Stimulated activated CD4-positive, alpha-beta T cell treated with anti-CD3 and anti-CD28 coated beads, Interleukin-2, amount 100 ng/mL, for 24 hours (primary cell): Measurements from ENCODE around the gene ENTPD2.
A peak's percentile ranks its signal among the peaks of the same experiment; 100 is the strongest.
"Not testable (repeated sequence)": the region's sequence is repeated elsewhere in the genome, so short reads cannot be mapped to it uniquely, and the experiment has no call there.

Source experiments
- DNase-seq, 2 donors: peaks; one replicate each; pipeline ENCODE4 v3.0.0-alpha.2; 2020

Gene ENTPD2

GRCh38 chr9:137044037-137044436 is 9.8 kb downstream of the ENTPD2 start:
- no peak for DNase-seq

DNA sequence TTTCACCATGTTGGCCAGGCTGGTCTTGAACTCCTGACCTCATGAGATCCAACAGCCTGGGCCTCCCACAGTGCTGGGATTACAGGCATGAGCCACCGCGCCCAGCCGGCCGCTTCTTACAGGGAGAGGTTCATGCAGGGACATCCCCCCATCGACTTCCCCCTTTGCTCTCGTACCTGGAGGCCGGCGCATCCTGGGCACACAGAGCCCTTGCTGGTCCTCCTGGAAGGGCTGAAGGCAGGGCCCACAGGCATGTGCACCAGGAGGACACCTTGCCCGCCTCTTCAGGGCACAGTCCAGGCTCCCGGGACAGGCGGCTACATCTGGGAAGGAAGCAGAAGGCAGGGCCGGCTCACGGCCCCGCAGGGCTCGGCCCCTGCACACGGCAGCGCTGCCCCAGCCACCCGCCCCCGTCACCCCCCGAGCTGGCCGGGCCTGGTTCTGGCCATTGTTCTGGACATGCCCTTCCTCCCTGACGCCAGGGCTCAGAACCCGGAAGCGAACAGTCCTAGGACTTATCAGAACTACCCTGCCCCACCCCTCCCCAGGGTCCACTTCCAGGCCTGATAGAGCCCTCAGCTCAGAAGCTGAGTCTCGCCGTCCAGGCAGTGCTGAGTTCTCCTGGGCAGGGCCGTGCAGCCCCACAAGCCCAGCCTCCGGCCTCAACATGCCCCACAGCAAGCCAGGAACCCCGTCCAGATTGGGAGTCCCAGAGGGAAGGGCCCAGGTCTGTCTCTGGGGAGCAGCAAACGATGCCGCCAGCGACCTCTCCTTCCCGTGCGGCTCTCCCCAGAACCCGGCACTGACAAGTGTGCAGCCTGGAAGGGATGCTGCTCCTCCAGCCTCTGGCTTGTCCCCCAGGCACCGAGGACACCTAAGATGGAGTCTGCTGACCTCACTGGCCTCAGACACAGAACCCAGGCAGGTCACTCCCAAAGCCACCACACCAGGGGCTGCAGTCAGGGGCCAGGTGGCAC is 10.8 kb downstream of the ENTPD2 start:
- DNase-seq: no peak

DNA sequence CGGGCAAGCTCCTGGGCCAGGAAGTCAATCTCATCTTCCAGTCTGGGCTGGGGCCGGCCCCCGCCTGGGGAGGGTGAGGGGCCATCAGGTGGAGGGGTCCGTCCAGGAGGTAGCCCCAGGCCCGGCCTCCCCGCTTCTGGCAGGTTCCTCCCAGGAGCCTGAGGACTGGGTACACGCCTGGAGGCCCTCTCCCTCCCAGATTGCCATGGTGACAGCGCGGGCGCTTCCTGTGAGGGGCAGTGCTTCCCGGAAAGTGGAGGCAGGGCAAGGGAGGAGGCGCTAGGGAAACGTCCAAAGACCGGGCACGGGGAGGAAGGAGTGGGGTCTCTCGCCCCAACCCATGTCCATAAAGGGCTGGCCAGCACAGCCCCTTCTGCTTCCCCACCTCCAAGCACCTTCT is 12.7 kb downstream of the ENTPD2 start:
- no peak for DNase-seq

- DNase-seq: no peak
These were observed 13.3 kb downstream of the ENTPD2 start for GRCh38 chr9:137040568-137040967.

DNA sequence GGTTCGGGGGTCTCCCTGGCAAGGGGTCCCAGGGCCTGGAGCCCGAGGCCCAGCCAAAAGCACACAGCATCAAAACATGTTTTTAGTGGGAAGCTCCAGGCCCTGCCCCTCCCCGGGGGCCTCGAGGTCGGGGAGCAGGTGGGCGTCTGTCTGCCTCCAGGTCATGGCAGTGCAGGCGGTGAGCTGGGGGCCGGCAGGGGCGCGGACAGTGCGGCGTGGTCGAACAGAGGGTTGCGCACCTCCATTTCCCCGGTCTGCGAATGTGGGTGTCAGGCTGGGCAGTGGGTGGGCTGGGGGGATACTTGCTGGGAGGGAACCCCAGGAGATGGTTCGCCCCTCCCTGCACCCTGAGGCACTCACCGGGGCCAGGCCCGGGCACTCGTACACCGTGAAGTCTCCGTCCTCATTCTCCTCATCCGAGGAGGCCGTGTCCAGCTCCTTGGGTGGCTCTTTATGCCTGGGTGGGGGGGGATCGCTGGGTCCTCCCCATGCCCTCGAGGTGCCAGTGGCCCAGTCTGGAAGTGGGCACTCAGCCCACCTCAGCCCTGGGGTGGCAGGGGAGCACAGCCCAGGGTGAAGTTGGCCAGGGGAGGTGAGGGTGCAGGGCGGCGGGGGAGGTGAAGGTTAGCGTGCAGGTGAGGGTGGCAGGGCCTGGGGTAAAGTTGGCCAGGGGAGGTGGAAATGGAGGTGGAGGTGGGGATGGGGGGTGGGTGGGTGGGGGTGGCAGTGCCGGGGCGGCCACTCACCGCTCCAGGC is 14.1 kb downstream of the ENTPD2 start:
- no peak for DNase-seq

GRCh38 chr9:137038916-137039315 is 14.9 kb downstream of the ENTPD2 start:
- DNase-seq: no peak

DNA sequence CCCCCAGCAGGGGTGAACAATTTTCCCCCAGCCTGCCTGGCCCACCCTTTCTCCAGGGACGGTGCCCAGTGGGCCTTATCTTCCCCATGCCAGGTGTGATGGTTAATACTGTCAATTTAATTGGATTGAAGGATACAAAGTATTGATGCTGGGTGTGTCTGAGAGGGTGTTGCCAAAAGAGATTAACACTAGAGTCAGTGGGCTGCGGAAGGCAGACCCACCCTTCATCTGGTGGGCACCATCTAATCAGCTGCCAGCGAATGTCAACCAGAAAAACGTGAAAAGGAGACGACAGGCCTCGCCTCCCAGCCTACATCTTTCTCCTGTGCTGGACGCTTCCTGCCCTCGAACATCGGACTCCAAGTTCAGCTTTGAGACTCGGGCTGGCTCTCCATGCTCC is 16.4 kb downstream of the ENTPD2 start:
- no peak for DNase-seq

DNA sequence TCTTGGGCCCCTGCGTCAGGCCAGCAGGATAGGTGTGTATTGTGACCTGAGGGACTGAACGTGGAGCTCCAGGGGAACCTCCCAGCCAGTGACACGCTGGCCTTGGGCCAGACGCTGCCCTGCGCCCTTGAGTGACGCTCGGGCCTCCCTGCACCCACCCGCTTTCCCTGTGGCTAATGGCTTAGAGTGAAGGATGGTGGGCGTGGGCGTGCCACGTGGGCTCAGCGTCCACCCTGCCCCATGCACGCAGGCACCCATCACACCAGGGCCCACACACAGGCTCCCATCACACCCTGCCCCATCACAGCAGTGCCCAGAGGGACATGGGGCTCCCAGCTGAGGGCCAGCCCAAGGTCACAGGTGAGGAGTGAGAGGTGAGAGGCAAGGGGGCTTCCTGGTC is 16.8 kb downstream of the ENTPD2 start:
- DNase-seq: no peak

GRCh38 chr9:137035937-137036336 is 17.9 kb downstream of the ENTPD2 start:
- no peak for DNase-seq

GRCh38 chr9:137035507-137035834 is 18.4 kb downstream of the ENTPD2 start:
- no peak for DNase-seq

- DNase-seq: peak; percentile 88 to 92
These were observed 19.0 kb downstream of the ENTPD2 start for GRCh38 chr9:137034709-137035506.

- DNase-seq: no peak
These were observed 19.7 kb downstream of the ENTPD2 start for GRCh38 chr9:137034039-137034708.

DNA sequence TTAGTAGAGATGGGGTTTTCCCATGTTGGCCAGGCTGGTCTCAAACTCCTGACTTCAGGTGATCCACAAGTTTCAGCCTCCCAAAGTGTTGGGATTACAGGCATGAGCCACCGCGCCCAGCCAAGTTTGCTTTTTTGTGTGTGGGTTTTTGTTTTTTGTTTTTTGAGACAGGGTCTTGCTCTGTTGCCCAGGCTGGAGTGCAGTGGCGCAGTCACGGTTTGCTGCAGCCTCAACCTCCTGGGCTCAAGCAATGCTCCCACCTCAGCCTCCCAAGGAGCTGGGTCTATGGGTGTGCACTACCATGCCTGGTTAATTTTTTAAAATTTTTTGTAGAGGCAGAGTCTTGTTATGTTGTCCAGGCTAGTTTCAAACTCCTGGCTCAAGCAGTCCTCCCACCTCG is 20.4 kb downstream of the ENTPD2 start:
- not testable (repeated sequence) for DNase-seq

DNA sequence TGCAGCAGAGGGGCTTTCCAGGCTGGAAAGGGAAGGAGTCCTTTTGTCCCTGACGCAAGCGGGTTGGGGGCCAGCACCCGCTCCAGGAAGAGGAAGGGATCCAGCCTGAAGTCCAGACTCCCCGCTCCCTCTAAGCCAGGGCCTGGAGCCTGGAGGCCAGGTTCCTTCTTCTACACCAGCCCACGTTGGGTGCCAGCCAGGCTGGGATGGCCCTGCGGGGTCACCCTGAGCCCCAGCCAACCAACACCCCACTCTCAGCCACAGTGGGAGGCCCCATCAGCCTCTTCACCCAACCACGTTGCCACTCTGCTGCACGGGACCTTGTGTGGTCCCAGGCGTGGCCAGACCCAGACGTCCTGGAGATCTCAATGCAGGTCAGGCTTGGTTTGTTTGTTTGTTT is 21.0 kb downstream of the ENTPD2 start:
- DNase-seq: no peak

DNA sequence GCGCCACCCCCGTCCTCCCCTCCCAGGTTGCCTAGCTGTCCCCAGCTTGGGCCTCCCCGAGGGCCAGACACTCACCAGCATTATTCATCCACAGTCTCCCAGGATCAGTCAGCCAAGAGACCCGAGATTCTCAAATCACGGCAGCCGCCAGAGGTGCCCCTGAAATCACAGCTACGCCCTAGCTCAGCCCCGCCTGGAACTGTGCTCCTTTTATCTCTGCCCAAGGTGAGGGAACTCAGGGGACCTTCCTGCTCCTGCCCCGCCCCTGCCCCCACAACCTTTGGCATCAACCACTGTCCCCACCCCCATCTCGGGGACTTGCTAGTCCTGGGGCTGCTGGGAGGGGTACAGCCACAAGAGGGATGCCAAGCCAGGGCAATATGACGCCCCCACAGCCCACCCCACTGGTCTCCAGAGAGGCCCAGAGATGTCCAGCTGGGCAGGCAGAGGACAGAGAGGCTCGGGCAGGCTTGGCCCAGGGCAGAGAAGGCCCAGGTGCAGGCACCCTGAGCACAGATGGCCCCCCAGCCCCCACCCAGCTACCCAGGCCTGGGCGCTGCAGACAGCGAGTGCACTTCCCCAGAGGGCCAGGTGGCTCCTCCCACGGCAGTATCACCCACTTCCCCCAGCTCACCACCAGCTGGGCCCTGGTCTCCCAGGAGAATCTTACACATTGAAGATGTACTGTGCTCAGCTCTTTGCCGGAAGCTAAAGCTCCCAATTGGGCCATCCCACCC is 21.8 kb downstream of the ENTPD2 start, which contains the start of gene FUT7:
TSS of gene FUT7 (minus strand) at position 185 of the 737 bp plus-strand sequence. CDS start at position 88, 97 bp downstream.
- DNase-seq: peak; percentile 33 to 38

DNA sequence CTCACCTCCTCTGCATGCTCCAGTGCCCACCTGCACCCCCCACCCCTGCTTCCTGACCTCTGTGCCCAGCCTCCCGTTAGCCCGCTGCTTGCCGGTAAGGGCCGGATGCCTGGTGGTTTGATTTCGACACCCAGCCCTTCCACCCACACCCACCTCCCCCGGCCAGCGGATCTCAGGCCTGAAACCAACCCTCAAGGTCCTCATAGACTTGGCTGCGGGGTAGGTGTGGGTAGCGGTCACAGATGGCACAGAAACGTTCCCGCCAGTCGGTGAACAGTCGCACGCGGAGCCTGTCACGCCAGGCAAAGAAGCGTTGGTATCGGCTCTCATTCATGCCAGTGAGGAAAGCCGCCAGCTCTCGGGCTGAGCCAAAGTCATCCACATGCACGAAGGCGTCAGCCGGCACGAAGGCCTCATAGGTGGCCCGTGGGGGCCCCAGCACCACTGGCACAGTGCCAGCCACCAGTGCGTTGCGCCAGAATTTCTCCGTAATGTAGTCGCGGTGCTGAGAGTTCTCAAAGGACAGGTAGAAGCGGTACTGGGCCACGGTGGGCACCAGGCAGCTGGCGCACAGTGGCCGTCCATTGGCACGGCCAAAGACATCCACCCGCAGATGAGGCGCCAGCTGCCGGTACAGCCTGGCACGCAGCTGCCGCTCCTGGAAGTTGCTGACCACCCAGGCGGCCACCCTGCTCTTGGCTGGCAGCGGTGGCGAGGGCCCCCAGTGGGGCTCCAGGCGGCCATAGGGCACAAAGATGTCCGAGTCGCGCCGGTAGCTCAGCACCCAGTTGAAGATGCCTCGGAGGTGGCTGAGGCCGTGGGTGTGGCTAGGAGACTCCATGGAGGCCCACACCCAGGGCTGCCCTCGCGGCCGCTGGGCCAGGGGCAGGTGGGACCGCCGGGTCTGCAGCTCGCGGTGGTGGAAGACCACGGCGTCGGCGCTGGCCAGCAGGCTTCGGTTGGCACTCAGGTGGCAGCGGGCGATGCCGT is 23.0 kb downstream of the ENTPD2 start:
- peak; percentile 52 to 57 for DNase-seq

GRCh38 chr9:137030006-137030405 is 23.9 kb downstream of the ENTPD2 start:
- DNase-seq: no peak

- peak; percentile 85 for DNase-seq
These were observed 24.6 kb downstream of the ENTPD2 start for GRCh38 chr9:137029058-137029936.
